ENCODE measurements around the gene NFE2L2.

GRCh38 chr2:177201919-177202346 lies 62.6 kb downstream of the NFE2L2 start:
- TF ChIP-seq CTCF (IDR thresholded peaks at IDR 0.05) = no peak
- no peak for TF ChIP-seq POLR2A (IDR thresholded peaks at IDR 0.05)
